Common myeloid progenitor, CD34-positive (primary cell): ENCODE data around the gene TMEM209. TPM values are rescaled to one million over a fixed set of nuclear protein-coding genes. Genes with fewer than 3 reads are reported as not detected.
A peak's percentile ranks its signal among the peaks of the same experiment; 100 is the strongest.
"Not testable (repeated sequence)": the region's sequence is repeated elsewhere in the genome, so short reads cannot be mapped to it uniquely, and the experiment has no call there.

Experiments
- CTCF ChIA-PET: fragments of 350-600 bp; sonication (Branson Sonifier 250); formaldehyde crosslinking; loops from one replicate; lab custom pipeline; 2021; ENCODE audit warnings: antibody characterized with exemption; lab: Charles Lee
- POLR2A ChIA-PET: fragments of 350-600 bp; sonication (Branson Sonifier 250); formaldehyde crosslinking; loops from one replicate; lab custom pipeline; 2021; ENCODE audit warnings: antibody characterized with exemption; lab: Charles Lee
- DNase-seq, 3 donors: peaks; one replicate each; pipeline versions ENCODE4 v3.0.0 to v3.0.0-alpha.2; 2013
- H3K27ac ChIP-seq, 2 experiments: 1 replicate in 1 of 2; 2 replicates in 1 of 2; pipeline ENCODE4 v1.7.0; 2013; ENCODE audit warnings: inconsistent platforms in 2 of 2, low read length in 2 of 2, mild to moderate bottlenecking in 2 of 2, low read depth in 1 of 2, moderate library complexity in 1 of 2; ENCODE audit not compliant: severe bottlenecking in 2 of 2, insufficient read depth in 1 of 2, poor library complexity in 1 of 2
- H3K27me3 ChIP-seq, 5 experiments: replicated peaks in 2 of 5; 1 replicate in 3 of 5; 2 replicates in 2 of 5; pipeline versions ENCODE4 v1.6.1 to v1.7.0; 2013; ENCODE audit warnings: low read length in 4 of 5, mild to moderate bottlenecking in 2 of 5, moderate library complexity in 2 of 5, inconsistent platforms in 1 of 5; ENCODE audit not compliant: insufficient read depth in 5 of 5, control insufficient read depth in 4 of 5
- H3K36me3 ChIP-seq, 4 experiments: 1 replicate in 2 of 4; 2 replicates in 2 of 4; pipeline versions ENCODE4 v1.6.1 to v1.7.0; 2013; ENCODE audit warnings: low read length in 3 of 4, control low read depth in 1 of 4, mild to moderate bottlenecking in 1 of 4; ENCODE audit not compliant: control insufficient read depth in 4 of 4, insufficient read depth in 4 of 4
- H3K4me1 ChIP-seq, 4 experiments: 1 replicate in 3 of 4; 2 replicates in 1 of 4; pipeline versions ENCODE4 v1.6.1 to v1.7.1; 2013; ENCODE audit warnings: low read length in 3 of 4, mild to moderate bottlenecking in 3 of 4, control low read depth in 1 of 4, inconsistent platforms in 1 of 4, moderate library complexity in 1 of 4; ENCODE audit not compliant: control insufficient read depth in 4 of 4, insufficient read depth in 4 of 4; ENCODE audit errors: control extremely low read depth in 1 of 4
- H3K4me3 ChIP-seq, 7 experiments: 1 replicate in 4 of 7; 2 replicates in 3 of 7; pipeline versions ENCODE4 v1.5.1 to v1.7.0; 2013; ENCODE audit warnings: mild to moderate bottlenecking in 7 of 7, low read length in 6 of 7, moderate library complexity in 6 of 7, inconsistent platforms in 2 of 7, low read depth in 2 of 7, control low read depth in 1 of 7; ENCODE audit not compliant: insufficient read depth in 4 of 7, control insufficient read depth in 1 of 7; ENCODE audit errors: extremely low read depth in 1 of 7
- H3K9me3 ChIP-seq, 5 experiments: 1 replicate in 4 of 5; 2 replicates in 1 of 5; pipeline versions ENCODE4 v1.6.1 to v1.7.1; 2013; ENCODE audit warnings: low read length in 4 of 5, mild to moderate bottlenecking in 2 of 5, inconsistent platforms in 1 of 5, low read depth in 1 of 5, moderate library complexity in 1 of 5; ENCODE audit not compliant: control insufficient read depth in 4 of 5, insufficient read depth in 2 of 5; ENCODE audit errors: control extremely low read depth in 1 of 5
- WGBS: methylation state at CpG from one replicate; pipeline ENCODE4 v1.1.5; 2013; ENCODE audit not compliant: insufficient coverage; 5-methylcytosine and 5-hydroxymethylcytosine counted together
- polyA plus RNA-seq: library from polyadenylated mRNA; unstranded; fragments of 120-200 nt; gene quantifications from one replicate; pipeline ENCODE4 v1.2.1, GENCODE V29; 2013

TMEM209 gene
- polyA plus RNA-seq = 11.5 TPM

- no peaks in the 10 kb centered on the region for H3K27me3 ChIP-seq
- peak within 1 kb of the TSS; percentile 85 to 98 for H3K27ac ChIP-seq
- DNase-seq = peak; percentile 97 to 98 (median 97)
- H3K36me3 ChIP-seq = peaks cover 5 to 23% (median 13%) of the 10 kb centered on the region in 4 experiments
- WGBS = 8% methylated on average over 36 of the region's 44 CpGs
- peak within 1 kb of the TSS; percentile 80 to 99 (median 96) for H3K4me3 ChIP-seq
- peaks cover 0 to 16% (median 3%) of the 10 kb centered on the region in 4 experiments for H3K4me1 ChIP-seq
- CTCF ChIA-PET = interaction anchor here (0.7 to 1.6 kb wide), 7 partner anchors 73 to 557 kb away, joined by 3 to 4 read pairs (median 3); partner anchors contain the start of gene KLHDC10
- POLR2A ChIA-PET = interaction anchor here (0.5 to 1.5 kb wide), 3 partner anchors 10 to 157 kb away, joined by 3 read pairs; no protein-coding TSS in a partner anchor
- no peaks in the 10 kb centered on the region for H3K9me3 ChIP-seq
These were observed at the start of gene TMEM209 for GRCh38 chr7:130205084-130205947. TSS of gene TMEM209 (minus strand) at chr7:130205406. CDS start at chr7:130205375, 31 bp downstream.

DNA sequence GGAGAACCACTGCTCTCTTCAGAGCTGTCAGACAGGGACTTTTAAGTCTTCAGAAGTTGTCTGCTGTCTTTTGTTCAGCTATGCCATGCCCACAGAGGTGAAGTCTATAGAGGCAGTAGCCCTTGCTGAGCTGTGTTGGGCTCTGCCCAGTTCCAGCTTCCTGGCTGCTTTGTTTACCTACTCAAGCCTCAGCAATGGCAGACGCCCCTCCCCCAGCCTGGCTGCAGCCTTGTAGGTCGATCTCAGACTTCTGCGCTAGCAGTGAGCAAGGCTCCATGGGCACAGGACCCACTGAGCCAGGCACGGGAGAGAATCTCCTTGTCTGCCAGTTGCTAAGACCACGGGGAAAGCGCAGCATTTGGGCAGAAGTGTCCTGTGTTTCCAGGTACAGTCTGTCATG lies 49.3 kb upstream of the TMEM209 start:
- POLR2A ChIA-PET = no interaction called here
- CTCF ChIA-PET = interaction anchor here (1.4 kb wide), 1 partner anchor 11 kb away, joined by 3 read pairs; no protein-coding TSS in a partner anchor
- Histone ChIP-seq H3K9me3 (peaks cover 0 to 39% (median 10%) of the 10 kb centered on the region in 5 experiments), H3K27ac (no peak overlapping the region), H3K27me3 (no peaks in the 10 kb centered on the region), H3K4me1 (no peaks in the 10 kb centered on the region), H3K4me3 (no peak overlapping the region), H3K36me3 (no peaks in the 10 kb centered on the region)
- DNase-seq = no peak
- 88% methylated on average over 6 of the region's 6 CpGs for WGBS

GRCh38 chr7:130249626-130250025 lies 44.4 kb upstream of the TMEM209 start:
- H3K4me3 ChIP-seq, H3K27ac ChIP-seq, H3K9me3 ChIP-seq, H3K4me1 ChIP-seq, DNase-seq, POLR2A ChIA-PET, H3K27me3 ChIP-seq, H3K36me3 ChIP-seq: not testable (repeated sequence)
- CTCF ChIA-PET = interaction anchor here (0.6 kb wide), 1 partner anchor 1760 kb away, joined by 3 read pairs; no protein-coding TSS in a partner anchor
- WGBS = no CpG with 5 or more reads among the region's 3 CpGs

DNA sequence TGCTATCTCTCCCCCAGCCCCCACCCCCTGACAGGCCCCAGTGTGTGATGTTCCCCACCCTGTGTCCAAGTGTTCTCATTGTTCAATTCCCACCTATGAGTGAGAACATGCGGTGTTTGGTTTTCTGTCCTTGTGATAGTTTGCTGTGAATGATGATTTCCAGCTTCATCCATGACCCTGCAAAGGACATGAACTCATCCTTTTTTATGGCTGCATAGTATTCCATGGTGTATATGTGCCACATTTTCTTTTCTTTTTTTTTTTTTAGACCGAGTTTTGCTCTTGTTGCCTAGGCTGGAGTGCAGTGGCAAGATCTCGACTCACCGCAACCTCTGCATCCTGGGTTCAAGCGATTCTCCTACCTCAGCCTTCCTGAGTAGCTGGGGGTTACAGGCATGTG lies 43.6 kb upstream of the TMEM209 start:
- CTCF ChIA-PET = not testable (repeated sequence)

DNA sequence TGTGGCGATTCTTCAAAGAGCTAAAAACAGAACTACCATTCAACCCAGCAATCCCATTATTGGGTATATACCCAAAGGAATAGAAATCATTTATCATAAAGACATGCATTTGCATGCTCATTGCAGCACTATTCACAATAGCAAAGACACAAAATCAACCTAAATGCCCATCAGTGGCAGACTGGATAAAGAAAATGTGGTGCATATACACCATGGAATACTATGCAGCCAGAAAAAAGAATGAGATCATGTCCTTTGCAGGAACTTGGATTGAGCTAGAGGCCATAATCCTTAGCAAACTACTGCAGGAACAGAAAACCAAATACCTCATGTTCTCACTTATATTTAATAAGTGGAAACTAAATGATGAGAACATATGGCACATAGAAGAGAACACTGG lies 41.3 kb upstream of the TMEM209 start:
- H3K27ac ChIP-seq, H3K9me3 ChIP-seq, H3K36me3 ChIP-seq, DNase-seq, POLR2A ChIA-PET, H3K27me3 ChIP-seq, H3K4me3 ChIP-seq, H3K4me1 ChIP-seq: not testable (repeated sequence)
- CTCF ChIA-PET = interaction anchor here (1.8 kb wide), 1 partner anchor 512 kb away, joined by 7 read pairs; no protein-coding TSS in a partner anchor
- WGBS = no CpG with 5 or more reads among the region's 1 CpG

More for the DNA sequence above, 43.6 kb upstream of the TMEM209 start:
- H3K27me3 ChIP-seq, DNase-seq, H3K4me3 ChIP-seq, H3K9me3 ChIP-seq, H3K27ac ChIP-seq, H3K4me1 ChIP-seq, H3K36me3 ChIP-seq, POLR2A ChIA-PET: not testable (repeated sequence)
- 96% methylated on average over 4 of the region's 5 CpGs for WGBS

DNA sequence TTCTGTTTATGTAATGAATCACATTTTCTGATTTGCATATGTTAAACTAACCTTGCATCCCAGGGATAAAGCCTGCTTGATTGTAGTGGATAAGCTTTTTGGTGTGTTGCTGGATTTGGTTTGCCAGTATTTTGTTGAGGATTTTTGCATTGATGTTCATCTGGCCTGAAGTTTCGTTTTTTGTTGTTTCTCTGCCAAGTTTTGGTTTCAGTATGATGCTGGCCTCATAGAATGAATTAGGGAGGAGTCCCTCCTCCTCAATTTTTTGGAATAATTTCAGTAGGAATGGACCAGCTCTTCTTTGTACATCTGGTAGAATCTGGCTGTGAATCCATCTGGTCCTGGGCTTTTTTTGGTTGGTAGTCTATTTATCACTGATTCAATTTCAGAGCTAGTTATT lies 38.3 kb upstream of the TMEM209 start:
- peak in 1 of 3 donors; percentile 11 for DNase-seq
- CTCF ChIA-PET = interaction anchor here (1.0 to 1.8 kb wide), 8 partner anchors 11 to 513 kb away, joined by 3 to 9 read pairs (median 4); partner anchors contain the start of gene MEST
- H3K36me3 ChIP-seq, POLR2A ChIA-PET, H3K4me3 ChIP-seq, H3K27ac ChIP-seq, H3K9me3 ChIP-seq, H3K4me1 ChIP-seq, H3K27me3 ChIP-seq: not testable (repeated sequence)
- no CpG with 5 or more reads among the region's 1 CpG for WGBS
